ENCODE results near the gene ZMYND8.

GRCh38 chr20:47249913-47250312 lies 106.6 kb downstream of the ZMYND8 start:
- TF ChIP-seq GATA2 (IDR thresholded peaks at IDR 0.05; ENCODE audit: low read depth, low read length) = no peak
- TF ChIP-seq GATA3 (IDR thresholded peaks at IDR 0.05; ENCODE audit: low read depth, low read length) = no peak

All from SH-SY5Y (cell line).